ENCODE measurements around the gene RASSF8. TPM values are rescaled to one million over a fixed set of nuclear protein-coding genes. Genes with fewer than 3 reads are reported as not detected.

Gene RASSF8
- total RNA-seq, 1 donor from 2014 or later = 38.7 TPM

GRCh38 chr12:25960961-25961360 lies 2.5 kb downstream of the RASSF8 start:
- DNase-seq (ENCODE audit: extremely low read depth, low read depth, low spot score) = no peak

GRCh38 chr12:25962932-25963525 lies 4.5 kb downstream of the RASSF8 start:
- DNase-seq (ENCODE audit: extremely low read depth, low read depth, low spot score) = no peak

- no peak for DNase-seq (ENCODE audit: extremely low read depth, low read depth, low spot score)
Measured at GRCh38 chr12:25965682-25966081, 7.2 kb downstream of the RASSF8 start.

GRCh38 chr12:25970082-25970481 lies 11.6 kb downstream of the RASSF8 start:
- DNase-seq (ENCODE audit: extremely low read depth, low read depth, low spot score) = no peak

DNA sequence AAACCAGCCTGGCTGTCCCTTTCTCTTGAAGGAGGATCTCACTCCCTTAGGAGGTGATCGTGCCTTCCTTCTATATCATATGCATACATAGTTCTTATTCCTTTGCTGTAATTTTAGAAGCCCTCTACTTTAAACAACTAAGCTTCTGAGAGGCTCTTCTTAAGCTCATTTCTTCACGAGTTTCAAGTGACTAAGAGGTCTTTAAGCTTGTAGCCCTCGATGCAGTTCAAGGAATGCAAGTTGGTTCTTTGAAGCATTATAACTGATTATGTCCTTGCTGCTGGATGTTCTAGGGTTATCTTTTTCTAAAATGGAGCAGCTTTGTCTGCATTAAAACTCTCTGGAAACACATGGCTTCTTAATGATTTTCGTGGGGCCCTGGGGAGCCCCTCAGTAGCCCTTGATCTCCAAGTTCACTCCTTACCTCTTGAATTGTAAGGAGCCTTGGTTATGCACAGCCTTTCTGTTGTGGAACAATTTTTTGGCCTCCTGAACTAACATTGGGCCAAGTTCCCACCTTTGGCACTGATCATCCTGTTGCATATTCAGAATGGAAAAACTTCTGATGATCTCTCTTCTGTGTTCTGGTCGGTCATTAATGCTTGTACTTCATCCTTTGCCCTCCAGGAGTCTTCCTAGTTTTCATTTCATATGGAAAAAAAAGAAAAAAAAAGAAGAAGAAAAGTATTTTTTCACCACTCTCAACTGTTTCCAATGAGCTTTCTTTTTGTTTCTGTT lies 12.6 kb downstream of the RASSF8 start:
- DNase-seq (ENCODE audit: extremely low read depth, low read depth, low spot score) = no peak

DNA sequence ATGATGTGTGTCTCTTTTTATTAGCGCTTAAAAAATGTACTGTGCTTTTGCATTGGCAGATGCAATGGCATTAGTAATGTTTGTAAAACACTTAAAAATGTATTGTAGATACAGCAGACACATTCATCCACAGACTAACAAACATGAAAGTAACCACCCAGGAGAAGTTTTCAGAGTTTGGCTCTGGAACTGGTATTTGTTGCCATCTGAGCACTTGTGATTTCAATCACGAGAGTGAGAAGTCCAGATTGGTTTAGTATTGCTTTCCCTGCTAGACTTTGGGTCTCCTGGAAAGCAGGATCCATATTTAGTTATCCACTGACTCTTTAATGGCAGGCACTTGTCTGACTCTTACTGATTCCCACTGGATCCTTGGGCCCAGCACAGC lies 13.2 kb downstream of the RASSF8 start:
- DNase-seq (ENCODE audit: extremely low read depth, low read depth, low spot score) = no peak

GRCh38 chr12:25972783-25973182 lies 14.3 kb downstream of the RASSF8 start:
- DNase-seq (ENCODE audit: extremely low read depth, low read depth, low spot score) = no peak

DNA sequence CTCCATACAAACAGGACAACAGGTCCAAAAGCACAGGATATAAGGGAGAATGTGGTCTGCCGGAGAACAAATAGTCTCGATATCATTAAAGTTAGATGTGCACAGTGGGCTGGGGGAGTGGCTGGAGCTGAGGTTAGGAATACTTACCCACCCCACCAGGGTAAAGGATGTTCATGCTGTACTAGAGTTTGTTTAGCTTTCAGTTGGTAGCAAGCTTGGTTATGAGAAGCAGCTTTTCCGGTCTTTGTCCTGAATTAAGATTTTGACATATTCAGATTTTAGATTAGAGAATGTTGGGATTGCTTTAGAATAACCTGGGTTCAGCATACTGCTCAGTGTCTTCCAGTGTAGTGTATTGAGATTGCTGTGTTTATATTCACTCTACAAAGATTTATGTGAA lies 16.7 kb downstream of the RASSF8 start:
- DNase-seq (ENCODE audit: extremely low read depth, low read depth, low spot score) = no peak

DNA sequence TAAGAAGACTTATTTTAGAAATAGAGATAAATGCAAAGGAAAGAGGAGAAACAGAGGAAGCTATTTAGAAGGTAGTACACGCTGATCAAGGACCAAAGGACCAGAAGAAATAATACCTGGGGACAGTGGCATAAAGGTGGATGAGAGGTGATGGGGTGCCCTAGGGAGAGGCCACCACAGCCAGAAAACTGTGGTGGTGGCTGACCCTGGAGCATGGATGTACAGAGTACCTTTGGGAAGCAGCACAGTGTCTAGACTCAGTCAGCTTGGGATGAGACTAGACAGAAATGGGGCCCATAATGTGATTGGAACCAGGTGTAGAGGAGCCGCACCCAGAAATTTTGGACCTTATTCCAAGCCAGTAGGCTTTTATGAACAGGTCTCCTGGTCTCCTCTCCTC lies 17.2 kb downstream of the RASSF8 start:
- no peak for DNase-seq (ENCODE audit: extremely low read depth, low read depth, low spot score)

- DNase-seq (ENCODE audit: extremely low read depth, low read depth, low spot score) = no peak
Measured at GRCh38 chr12:25976289-25976688, 17.8 kb downstream of the RASSF8 start.

GRCh38 chr12:25977047-25977446 lies 18.6 kb downstream of the RASSF8 start:
- DNase-seq (ENCODE audit: extremely low read depth, low read depth, low spot score) = no peak

DNA sequence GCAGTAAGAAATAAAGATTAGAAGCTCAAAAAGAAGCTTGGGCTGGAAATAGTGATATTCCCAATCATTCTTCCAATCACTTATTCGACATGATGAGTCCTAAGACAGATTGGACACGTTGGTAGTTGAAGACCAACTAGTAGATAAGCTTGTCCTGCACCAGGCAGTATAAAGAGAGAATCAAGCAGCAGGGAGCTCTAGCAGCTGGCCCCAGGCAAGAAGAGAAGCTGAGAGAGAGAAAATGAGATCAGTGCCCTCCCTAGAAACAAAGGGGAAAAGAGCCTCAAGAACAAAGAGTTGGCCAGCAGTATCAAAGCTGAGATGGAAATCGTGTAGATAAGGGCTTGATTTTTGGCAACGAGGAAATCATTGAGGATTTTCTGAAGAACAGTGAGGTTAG lies 20.6 kb downstream of the RASSF8 start:
- no peak for DNase-seq (ENCODE audit: extremely low read depth, low read depth, low spot score)

DNA sequence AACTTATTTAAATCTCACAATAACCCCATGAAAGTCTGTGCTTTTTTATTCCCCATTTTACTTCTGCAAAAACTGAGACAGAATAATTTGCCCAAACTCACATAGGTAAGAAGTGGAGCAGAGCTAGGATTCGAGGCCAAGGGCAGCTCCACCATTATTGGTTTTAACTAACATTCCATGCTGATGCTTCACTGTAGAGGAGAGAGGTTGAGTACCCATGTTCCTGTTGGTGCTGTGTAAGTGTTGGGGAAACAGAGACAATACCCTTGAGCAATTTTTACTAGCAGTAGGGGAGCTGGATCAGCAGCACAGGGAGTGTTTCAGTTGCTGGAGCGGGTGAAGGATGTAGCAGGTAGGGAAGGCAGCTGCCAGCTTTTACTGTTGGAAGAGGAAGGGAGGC lies 21.1 kb downstream of the RASSF8 start:
- DNase-seq (ENCODE audit: extremely low read depth, low read depth, low spot score) = no peak

- no peak for DNase-seq (ENCODE audit: extremely low read depth, low read depth, low spot score)
Measured at GRCh38 chr12:25980035-25980434, 21.6 kb downstream of the RASSF8 start.

DNA sequence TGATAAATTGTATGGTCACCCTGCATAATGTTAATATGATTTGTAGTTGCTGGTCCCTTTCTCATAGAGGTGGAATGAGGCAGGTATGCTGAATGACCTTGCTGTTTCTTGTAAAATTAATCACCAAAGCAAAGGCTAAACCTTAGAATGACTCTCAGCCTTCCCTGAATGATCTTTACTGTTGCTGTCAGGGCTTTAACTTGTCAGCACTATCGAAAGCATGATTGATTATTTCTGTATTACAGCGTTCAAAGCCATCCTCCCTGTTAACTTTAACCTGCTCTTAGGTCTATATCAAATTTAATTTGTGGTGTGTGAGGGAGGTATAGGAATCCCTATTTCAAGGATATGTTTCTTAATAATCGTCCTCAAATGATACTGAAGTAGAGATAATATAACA lies 23.1 kb downstream of the RASSF8 start:
- no peak for DNase-seq (ENCODE audit: extremely low read depth, low read depth, low spot score)

DNA sequence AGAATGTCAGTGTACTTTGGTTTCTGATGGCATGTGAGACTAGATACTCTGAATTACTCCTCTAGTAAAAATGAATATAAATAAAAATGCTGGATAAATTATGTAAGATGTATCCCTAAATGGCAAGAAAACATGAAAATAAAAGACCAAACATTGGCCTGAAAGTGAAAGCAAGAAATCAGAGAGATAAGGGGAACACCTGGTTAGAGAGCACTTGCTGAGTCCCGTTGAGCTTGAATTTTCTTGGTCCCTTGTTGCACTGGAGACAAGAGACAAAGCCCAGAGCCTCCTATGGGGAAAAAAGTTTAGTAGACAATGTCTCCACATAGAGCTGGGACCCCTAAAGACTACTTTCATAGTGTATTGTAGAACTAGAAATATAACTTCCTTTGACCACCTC lies 23.9 kb downstream of the RASSF8 start:
- no peak for DNase-seq (ENCODE audit: extremely low read depth, low read depth, low spot score)

DNA sequence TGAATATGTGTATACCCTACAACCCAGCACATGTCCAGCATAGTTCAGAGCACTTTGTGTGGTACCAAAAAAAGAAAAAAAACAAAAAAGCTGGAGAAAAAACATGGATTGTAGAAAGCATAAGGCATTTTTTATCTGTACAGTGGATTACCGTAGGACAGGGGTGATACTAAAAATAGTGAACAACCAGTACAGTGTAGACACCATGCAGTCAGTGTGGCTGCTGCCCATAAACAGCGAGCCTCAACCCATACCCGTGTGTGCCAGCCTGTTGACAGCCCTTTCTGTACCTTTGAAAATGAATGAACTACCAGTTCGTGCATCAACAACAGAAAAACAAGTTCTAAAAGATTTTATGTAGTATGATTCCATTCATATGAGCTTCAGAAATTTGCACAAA lies 25.1 kb downstream of the RASSF8 start:
- DNase-seq (ENCODE audit: extremely low read depth, low read depth, low spot score) = no peak

DNA sequence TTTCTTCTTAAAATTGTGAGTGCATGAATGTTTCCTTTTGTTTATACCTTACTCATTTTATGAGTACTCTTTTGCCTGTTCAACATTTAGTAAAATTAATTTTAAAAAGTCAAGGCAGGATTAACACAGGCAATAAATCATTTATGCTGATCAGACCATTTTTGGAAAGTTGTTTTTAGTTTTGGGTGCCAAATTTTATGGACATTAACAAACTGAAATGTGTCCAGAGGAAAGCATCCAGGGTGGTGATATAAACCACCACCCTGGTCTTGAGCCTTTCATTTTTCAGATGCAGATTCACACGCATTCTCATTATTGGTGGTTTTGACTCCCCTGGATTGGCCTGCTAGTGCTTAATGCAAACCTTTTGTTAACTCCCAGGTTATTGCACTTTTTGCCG lies 26.3 kb downstream of the RASSF8 start:
- no peak for DNase-seq (ENCODE audit: extremely low read depth, low read depth, low spot score)

DNA sequence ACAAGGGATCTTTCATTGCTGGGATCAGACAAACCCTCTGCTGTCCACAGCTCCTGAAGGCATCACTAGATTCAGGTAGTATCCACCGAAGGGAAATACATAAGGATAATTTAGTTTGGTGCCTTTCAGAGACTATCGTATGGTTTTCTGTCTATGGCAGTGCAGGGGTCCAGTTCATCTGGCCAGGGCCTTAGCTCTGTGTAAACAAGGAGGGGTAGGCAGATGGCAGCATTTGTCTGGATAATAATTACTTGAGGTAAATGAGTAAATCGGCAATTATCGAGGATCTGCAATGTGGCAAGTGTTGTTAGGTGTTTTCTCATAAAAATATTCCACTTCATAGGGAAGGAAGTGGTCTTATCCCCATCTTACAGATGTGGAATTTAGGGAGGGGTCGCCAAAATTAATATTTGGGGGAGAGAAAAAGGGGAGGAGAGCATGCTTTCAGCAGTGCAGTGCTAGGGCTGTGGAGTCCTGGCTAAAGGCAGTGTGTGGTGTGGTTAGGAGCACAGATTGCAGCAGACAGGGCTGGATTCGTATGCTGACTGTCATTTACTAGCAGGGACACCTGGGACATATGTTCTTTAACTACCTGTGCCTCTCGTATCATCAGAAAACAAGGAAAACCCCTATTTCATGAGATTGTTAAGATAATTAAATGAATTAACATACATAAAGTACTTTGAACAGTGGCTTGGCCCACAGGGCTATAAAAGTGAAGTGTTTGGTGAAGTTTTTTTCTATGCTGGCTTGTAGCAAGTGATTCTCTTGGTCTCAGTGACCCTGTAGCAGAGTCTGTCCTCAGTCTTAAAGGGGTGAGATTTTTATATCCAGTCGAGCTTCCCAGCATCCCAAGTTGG lies 27.1 kb downstream of the RASSF8 start:
- no peak for DNase-seq (ENCODE audit: extremely low read depth, low read depth, low spot score)

GRCh38 chr12:25986180-25986579 lies 27.7 kb downstream of the RASSF8 start:
- DNase-seq (ENCODE audit: extremely low read depth, low read depth, low spot score) = no peak

DNA sequence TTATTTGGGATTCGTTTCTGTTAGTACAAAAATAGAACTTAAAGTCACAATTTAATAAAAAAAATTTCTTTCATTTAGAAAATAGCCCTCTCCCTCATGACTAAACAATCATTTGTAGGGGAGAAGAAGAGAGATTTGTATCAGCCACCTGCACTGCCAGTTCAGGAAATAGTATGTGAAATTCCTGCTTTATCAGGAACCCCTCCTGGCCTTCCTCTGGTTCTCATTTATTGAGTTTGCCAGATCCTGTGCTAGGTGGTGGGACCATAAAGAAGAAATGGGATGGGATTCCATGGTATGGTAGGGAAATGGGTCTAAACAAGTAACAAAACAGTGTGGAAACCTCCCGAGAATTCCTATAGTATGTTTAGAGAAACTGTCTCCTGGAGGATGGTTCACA lies 30.0 kb downstream of the RASSF8 start:
- no peak for DNase-seq (ENCODE audit: extremely low read depth, low read depth, low spot score)

- no peak for DNase-seq (ENCODE audit: extremely low read depth, low read depth, low spot score)
Measured at GRCh38 chr12:25990495-25990894, 32.0 kb downstream of the RASSF8 start.

Data from glomerular endothelial cell (primary cell).